WTC11 (cell line): Measurements from ENCODE around the gene CCR5.

Experiments used
- CTCF ChIP-seq: fragments of 200-600 bp; IDR thresholded peaks from 2 replicates; pipeline ENCODE4 v1.8.0; 2022; ENCODE audit warnings: antibody characterized with exemption
- ELF4 ChIP-seq: sonication (generic); formaldehyde crosslinking; IDR thresholded peaks from 2 replicates; pipeline ENCODE4 v1.8.1; 2022; ENCODE audit warnings: low read depth, mild to moderate bottlenecking, moderate library complexity, missing genetic modification reagents
- GABPB1 ChIP-seq: sonication (generic); formaldehyde crosslinking; IDR thresholded peaks from 2 replicates; pipeline ENCODE4 v1.8.1; 2023; ENCODE audit warnings: mild to moderate bottlenecking, missing genetic modification reagents
- MAX ChIP-seq: sonication (generic); formaldehyde crosslinking; IDR thresholded peaks from 2 replicates; pipeline ENCODE4 v1.8.0; 2022; ENCODE audit warnings: mild to moderate bottlenecking, missing genetic modification reagents
- MYBL2 ChIP-seq: sonication (generic); formaldehyde crosslinking; IDR thresholded peaks from 2 replicates; pipeline ENCODE4 v1.8.1; 2023; ENCODE audit warnings: mild to moderate bottlenecking, moderate library complexity, missing genetic modification reagents
- SP1 ChIP-seq: sonication (generic); formaldehyde crosslinking; conservative IDR thresholded peaks from 2 replicates; pipeline ENCODE4 v1.8.1; 2022; ENCODE audit warnings: missing genetic modification reagents
- ZBTB43 ChIP-seq: sonication (generic); formaldehyde crosslinking; IDR thresholded peaks from 2 replicates; pipeline ENCODE4 v1.8.1; 2023; ENCODE audit warnings: mild to moderate bottlenecking, missing genetic modification reagents

DNA sequence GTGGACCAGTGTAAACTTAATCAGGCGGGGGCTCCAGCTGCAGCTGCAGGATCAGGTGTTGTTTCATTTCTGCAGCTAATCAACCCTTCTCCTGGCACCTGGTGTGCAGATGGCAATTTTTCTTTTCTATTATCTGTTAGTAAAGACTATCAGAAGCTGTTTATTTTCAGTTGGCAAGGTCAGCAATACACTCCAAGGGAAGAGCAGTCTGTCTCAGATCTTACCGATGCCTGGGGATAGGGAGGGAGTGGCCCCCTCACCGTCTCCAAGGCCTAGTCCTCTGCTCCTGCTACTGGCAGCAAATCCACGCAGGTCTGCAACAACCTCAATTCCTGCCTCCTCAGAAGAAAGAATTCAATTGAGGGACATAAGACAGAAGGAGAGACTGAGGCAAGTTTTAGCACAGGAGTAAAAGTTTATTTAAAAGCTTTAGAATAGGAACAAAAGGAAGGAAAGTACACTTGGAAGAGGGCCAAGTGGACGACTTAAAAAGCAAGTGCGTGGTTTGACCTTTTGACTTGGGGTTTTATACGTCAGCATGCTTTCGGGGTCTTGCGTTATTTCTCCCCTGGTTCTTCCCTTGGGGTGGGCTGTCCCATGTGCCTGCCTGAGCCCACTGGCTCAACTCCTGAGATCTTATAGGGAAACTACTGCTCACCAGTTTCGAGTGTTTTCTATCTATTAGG, 45.5 kb downstream of the CCR5 start:
- TF ChIP-seq CTCF = no peak
- TF ChIP-seq SP1 (CRISPR knock-in tag) = no peak
- TF ChIP-seq MAX (CRISPR knock-in tag) = no peak
- no peak for TF ChIP-seq ZBTB43
- TF ChIP-seq MYBL2 = no peak
- TF ChIP-seq GABPB1 = no peak
- TF ChIP-seq ELF4 = no peak
